ENCODE measurements around the gene PIGQ. TPM values are rescaled to one million over a fixed set of nuclear protein-coding genes. Genes with fewer than 3 reads are reported as not detected.

PIGQ gene
- total RNA-seq, 1 experiment from 2014 or later, result 58.0 TPM

GRCh38 chr16:543301-544164 lies 26.2 kb upstream of the PIGQ start:
- Histone ChIP-seq H4K91ac (ENCODE audit: insufficient read length, low read depth, low read length) (no peak overlapping the region), H3K23me2 (ENCODE audit: insufficient read length, low read depth, low read length, poor library complexity, severe bottlenecking) (no peaks in the 10 kb centered on the region), H3K4ac (ENCODE audit: low read depth, low read length) (no peak overlapping the region), H2BK5ac (ENCODE audit: insufficient read length, low read length) (no peak overlapping the region), H3T11ph (ENCODE audit: low read length) (no peak overlapping the region), H3K9me3 (ENCODE audit: control insufficient read depth, low read depth, low read length) (no peaks in the 10 kb centered on the region), H3K56ac (ENCODE audit: insufficient read length, low read depth, low read length) (no peak overlapping the region), H2AFZ (ENCODE audit: low read length) (no peak overlapping the region), H3K79me1 (ENCODE audit: insufficient read depth, low read depth, low read length, poor library complexity, severe bottlenecking) (peaks cover 4% of the 10 kb centered on the region), H2BK20ac (ENCODE audit: low read depth, low read length, poor library complexity, severe bottlenecking) (no peak overlapping the region), H4K8ac (replicated peaks; ENCODE audit: insufficient read length, low read depth, low read length) (no peak overlapping the region), H2AK5ac (ENCODE audit: insufficient read length, low read length) (no peak overlapping the region), H4K20me1 (ENCODE audit: control insufficient read depth, insufficient read depth, insufficient read length) (no peaks in the 10 kb centered on the region), H3K27ac (ENCODE audit: insufficient read length, low read depth, low read length) (no peak overlapping the region), H3K18ac (ENCODE audit: insufficient read length, low read depth, low read length) (no peak overlapping the region), H3K4me2 (ENCODE audit: insufficient read depth, insufficient read length, low read length) (no peak overlapping the region), H3K23ac (ENCODE audit: insufficient read length, low read depth, low read length) (no peak overlapping the region), H3K14ac (ENCODE audit: insufficient read depth, low read length) (no peak overlapping the region; the same call in 1 of the 2 replicates), H2BK12ac (ENCODE audit: insufficient read length, low read depth, low read length) (no peak overlapping the region), H3K4me1 (ENCODE audit: insufficient read depth, low read length) (no peaks in the 10 kb centered on the region), H2BK120ac (ENCODE audit: low read depth, low read length, poor library complexity, severe bottlenecking) (no peak overlapping the region), H3K27me3 (ENCODE audit: insufficient read depth, low read length) (no peaks in the 10 kb centered on the region), H4K5ac (ENCODE audit: insufficient read length, low read depth, low read length) (no peak overlapping the region), H3K9ac (ENCODE audit: extremely low read depth, insufficient read length, low read length) (no peak overlapping the region), H2BK15ac (ENCODE audit: low read depth, low read length) (no peak overlapping the region), H3K79me2 (ENCODE audit: insufficient read depth, low read length) (no peaks in the 10 kb centered on the region; the same call in 1 of the 2 replicates)
- H3K4me3 Mint-ChIP-seq, result no peak overlapping the region
- H3K36me3 Mint-ChIP-seq (ENCODE audit: insufficient read depth in 1 of 3, low read depth in 3 of 3), result peaks cover 0 to 8% (median 3%) of the 10 kb centered on the region in 3 experiments; a peak in 4 of 7 replicates
- no peak for DNase-seq
- no peaks in the 10 kb centered on the region for H3K9me3 Mint-ChIP-seq
- no peaks in the 10 kb centered on the region for H3K27me3 Mint-ChIP-seq (ENCODE audit: low read depth)
- peak overlapping the region in 1 of 3 experiments; percentile 27; a peak in 1 of 7 replicates for H3K27ac Mint-ChIP-seq
- H3K4me1 Mint-ChIP-seq, result no peaks in the 10 kb centered on the region
- no peak for TF ChIP-seq CTCF (conservative IDR thresholded peaks at IDR 0.05)
- WGBS (ENCODE audit: extremely low coverage, insufficient read length, low lambda C conversion rate), result no CpG with 5 or more reads among the region's 51 CpGs
